CD4-positive, alpha-beta memory T cell (primary cell): Measurements from ENCODE around the gene CACNA1H. TPM values are rescaled to one million over a fixed set of nuclear protein-coding genes. Genes with fewer than 3 reads are reported as not detected.
A peak's percentile ranks its signal among the peaks of the same experiment; 100 is the strongest.
"Not testable (repeated sequence)": the region's sequence is repeated elsewhere in the genome, so short reads cannot be mapped to it uniquely, and the experiment has no call there.

ENCODE experiments used
- CTCF ChIA-PET: fragments of 350-600 bp; sonication (Branson Sonifier 250); formaldehyde crosslinking; loops from one replicate; lab custom pipeline; 2021; ENCODE audit warnings: inconsistent platforms; ENCODE audit not compliant: partially characterized antibody; lab: Charles Lee
- POLR2A ChIA-PET: fragments of 350-600 bp; sonication (Branson Sonifier 250); formaldehyde crosslinking; loops from one replicate; lab custom pipeline; 2021; ENCODE audit not compliant: partially characterized antibody; lab: Charles Lee
- DNase-seq, 5 donors: peaks; one replicate each; pipeline versions ENCODE4 v3.0.0 to v3.0.0-alpha.2; 2020 to 2022; ENCODE audit warnings: mixed read lengths in 1 of 5
- H3K27ac ChIP-seq: one replicate; pipeline ENCODE4 v1.7.0; 2013; ENCODE audit warnings: low read depth, low read length
- H3K27me3 ChIP-seq: 2 replicates; pipeline ENCODE4 v1.7.0; 2013; ENCODE audit warnings: mild to moderate bottlenecking, low read length, moderate library complexity; ENCODE audit not compliant: insufficient read depth
- H3K36me3 ChIP-seq: 2 replicates; pipeline ENCODE4 v1.7.0; 2013; ENCODE audit warnings: mild to moderate bottlenecking, low read length, moderate library complexity; ENCODE audit not compliant: insufficient read depth
- H3K4me1 ChIP-seq: 2 replicates; pipeline ENCODE4 v1.7.0; 2013; ENCODE audit warnings: mild to moderate bottlenecking, low read length, moderate library complexity; ENCODE audit not compliant: insufficient read depth
- H3K4me3 ChIP-seq, 2 donors: one replicate each; pipeline ENCODE4 v1.7.0; 2013; ENCODE audit warnings: low read length in 2 of 2, mild to moderate bottlenecking in 1 of 2
- H3K9me3 ChIP-seq, 2 donors: one replicate each; pipeline ENCODE4 v1.7.0; 2013; ENCODE audit warnings: low read length in 2 of 2, control low read depth in 1 of 2; ENCODE audit not compliant: control insufficient read depth in 1 of 2
- H3K27ac Mint-ChIP-seq, 7 donors: one replicate each; pipeline ENCODE4 v1.8.0; 2020 to 2021; ENCODE audit warnings: mixed read lengths in 7 of 7, mild to moderate bottlenecking in 6 of 7, inconsistent platforms in 3 of 7, moderate library complexity in 3 of 7
- H3K27me3 Mint-ChIP-seq, 2 donors: one replicate each; pipeline ENCODE4 v1.8.0; 2020 to 2021; ENCODE audit warnings: mixed read lengths in 2 of 2
- H3K36me3 Mint-ChIP-seq, 2 donors: one replicate each; pipeline ENCODE4 v1.8.0; 2020 to 2021; ENCODE audit warnings: mixed read lengths in 2 of 2, inconsistent platforms in 1 of 2, mild to moderate bottlenecking in 1 of 2
- H3K4me1 Mint-ChIP-seq, 4 donors: one replicate each; pipeline ENCODE4 v1.8.0; 2020 to 2021; ENCODE audit warnings: mixed read lengths in 4 of 4, mild to moderate bottlenecking in 1 of 4
- H3K4me3 Mint-ChIP-seq, 8 donors: one replicate each; pipeline ENCODE4 v1.8.0; 2020 to 2021; ENCODE audit warnings: mixed read lengths in 8 of 8, mild to moderate bottlenecking in 7 of 8, moderate library complexity in 6 of 8, inconsistent platforms in 3 of 8
- H3K9me3 Mint-ChIP-seq, 8 donors: one replicate each; pipeline ENCODE4 v1.8.0; 2020 to 2021; ENCODE audit warnings: mixed read lengths in 8 of 8, mild to moderate bottlenecking in 5 of 8, inconsistent platforms in 3 of 8, moderate library complexity in 1 of 8
- intact Hi-C: fragments of 100-400 bp; cut with micrococcal nuclease; formaldehyde crosslinking; loops from one replicate; pipeline ENCODE4 v1.15.1; 2023
- polyA plus RNA-seq, 2 donors: library from polyadenylated mRNA; unstranded; fragments of 300-500 nt; fragmentation: Illumina TruSeq; gene quantifications; one replicate each; pipeline ENCODE4 v1.2.3, GENCODE V29; 2021
- total RNA-seq, 2 experiments: library from RNA; stranded (reverse); gene quantifications; one replicate each; pipeline ENCODE4 v1.2.3, GENCODE V29; 2021

CACNA1H gene
- total and polyA plus RNA-seq, 4 experiments from 2014 or later, result 0.48 to 2.1 (median 1.5) TPM

DNA sequence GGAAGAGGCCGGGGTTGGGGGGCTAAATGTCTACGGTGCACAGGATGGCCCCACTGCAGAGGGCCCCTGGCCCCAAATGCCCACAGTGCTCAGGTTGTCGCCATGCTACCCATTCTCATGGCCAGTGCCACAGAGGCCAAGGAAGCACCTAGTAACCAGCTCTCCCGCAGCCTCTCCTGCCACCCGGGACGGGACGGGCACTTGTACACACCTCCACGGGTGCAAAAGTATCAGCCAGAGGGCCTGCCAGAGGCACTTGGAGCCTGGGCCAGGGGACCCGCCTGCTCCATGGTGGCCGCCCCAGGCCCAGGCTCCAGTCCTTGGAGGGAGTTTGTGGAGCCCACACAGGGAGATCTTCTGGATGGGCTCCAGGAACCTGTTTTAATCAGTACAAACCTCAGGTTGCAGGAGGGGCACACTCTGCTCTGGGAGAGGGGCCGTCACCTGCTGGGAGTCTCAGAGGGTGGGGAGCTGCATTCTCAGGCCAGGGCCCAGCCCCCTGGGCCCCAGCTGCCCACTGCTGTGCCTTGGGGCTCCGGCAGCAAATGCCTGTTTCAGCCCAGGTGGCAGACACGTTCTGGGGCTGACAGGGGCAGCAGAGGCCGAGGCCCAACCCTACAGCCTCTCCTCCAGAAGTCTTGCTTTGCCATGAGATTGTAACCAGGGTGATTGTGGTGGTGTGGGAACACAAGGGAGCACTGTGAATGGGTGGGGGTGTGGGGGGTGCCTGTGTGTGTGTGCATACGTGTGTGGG, 110.9 kb downstream of the CACNA1H start:
- H3K9me3 Mint-ChIP-seq, result no peaks in the 10 kb centered on the region

DNA sequence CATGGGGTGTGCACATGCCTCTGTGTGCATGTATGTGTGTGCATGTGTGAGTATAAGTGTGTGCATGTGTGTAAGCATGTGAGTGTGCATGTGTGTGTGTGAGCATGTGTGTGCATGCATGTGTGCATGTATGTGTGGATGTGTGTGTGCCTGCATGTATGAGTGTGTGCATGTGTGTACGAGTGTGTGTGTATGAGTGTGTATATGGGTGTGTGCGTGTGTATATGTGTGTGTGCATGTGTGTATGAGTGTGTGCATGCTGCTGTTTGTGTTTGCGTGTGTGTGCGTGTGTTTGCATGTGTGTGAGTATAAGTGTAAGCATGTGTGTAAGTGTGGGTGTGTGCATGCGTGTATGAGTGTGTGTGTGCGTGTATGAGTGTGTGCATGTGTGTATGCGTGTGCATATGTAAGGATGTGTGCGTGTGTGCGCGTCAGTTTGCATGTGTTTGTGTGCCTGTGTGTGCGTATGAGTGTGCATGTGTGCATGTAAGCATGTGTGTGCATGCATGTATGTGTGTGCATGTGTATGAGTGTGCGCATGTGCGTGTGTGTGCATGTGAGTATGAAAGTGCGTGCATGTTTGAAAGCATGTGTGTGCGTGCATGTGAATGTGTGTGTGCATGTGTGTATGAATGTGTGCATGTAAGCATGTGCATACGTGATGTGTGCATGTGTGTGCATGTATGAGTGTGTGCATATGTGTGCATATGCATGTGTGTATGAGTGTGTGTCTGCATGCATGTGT, 111.6 kb downstream of the CACNA1H start:
- POLR2A ChIA-PET, result no interaction called here
- H3K4me1 Mint-ChIP-seq, result peaks cover 0 to 5% (median 3%) of the 10 kb centered on the region in 4 donors
- Histone ChIP-seq H3K27ac (no peak overlapping the region), H3K27me3 (no peaks in the 10 kb centered on the region), H3K9me3 (no peaks in the 10 kb centered on the region), H3K4me3 (no peak overlapping the region), H3K36me3 (no peaks in the 10 kb centered on the region), H3K4me1 (peaks cover 2% of the 10 kb centered on the region)
- DNase-seq, result no peak
- CTCF ChIA-PET, result no interaction called here
- no peak overlapping the region for H3K4me3 Mint-ChIP-seq
- no peaks in the 10 kb centered on the region for H3K36me3 Mint-ChIP-seq
- intact Hi-C loops, result no loop called here
- H3K27ac Mint-ChIP-seq, result peak overlapping the region in 2 of 7 donors; percentile 12 to 60
- peaks cover 9 to 12% of the 10 kb centered on the region in 2 donors for H3K27me3 Mint-ChIP-seq
- no peaks in the 10 kb centered on the region for H3K9me3 Mint-ChIP-seq

More for the DNA sequence above, 110.9 kb downstream of the CACNA1H start:
- peak overlapping the region in 1 of 7 donors; percentile 60 for H3K27ac Mint-ChIP-seq
- H3K36me3 ChIP-seq, result no peaks in the 10 kb centered on the region
- H3K4me3 Mint-ChIP-seq, result no peak overlapping the region
- no peak overlapping the region for H3K27ac ChIP-seq
- H3K9me3 ChIP-seq, result no peaks in the 10 kb centered on the region
- H3K27me3 ChIP-seq, result no peaks in the 10 kb centered on the region
- peaks cover 3 to 10% (median 8%) of the 10 kb centered on the region in 4 donors for H3K4me1 Mint-ChIP-seq
- intact Hi-C loops, result no loop called here
- peaks cover 10% of the 10 kb centered on the region for H3K4me1 ChIP-seq
- no peaks in the 10 kb centered on the region for H3K36me3 Mint-ChIP-seq
- DNase-seq, result no peak
- peaks cover 14 to 17% of the 10 kb centered on the region in 2 donors for H3K27me3 Mint-ChIP-seq
- no peak overlapping the region for H3K4me3 ChIP-seq
- POLR2A ChIA-PET, result no interaction called here
- CTCF ChIA-PET, result no interaction called here

DNA sequence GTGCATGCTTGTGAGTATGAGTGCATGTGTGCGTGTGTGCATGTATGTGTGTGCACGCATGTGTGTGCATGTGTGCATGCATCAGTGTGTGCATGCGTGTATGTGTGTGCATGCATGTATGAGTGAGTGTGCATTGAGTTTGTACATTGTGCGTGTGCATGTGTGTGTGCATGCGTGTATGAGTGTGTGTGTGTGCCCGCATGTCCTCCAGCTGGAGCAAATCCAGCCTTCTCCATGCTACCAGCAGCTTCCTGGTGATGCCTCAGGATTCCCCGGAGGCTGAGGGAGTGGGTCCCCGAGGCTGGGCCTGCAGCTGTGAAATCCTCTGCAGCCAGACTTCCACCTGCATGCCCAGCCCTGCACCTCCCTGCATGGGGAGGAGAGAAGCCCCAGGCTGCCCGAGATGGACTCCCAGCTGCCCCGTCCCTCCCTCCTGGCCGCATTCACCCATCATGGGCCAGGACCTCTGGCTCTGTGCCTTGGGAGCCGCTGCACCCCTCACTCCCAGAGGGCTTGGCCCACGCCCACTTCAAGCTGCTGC, 112.3 kb downstream of the CACNA1H start:
- H3K27ac ChIP-seq, result no peak overlapping the region
- Mint-ChIP-seq H3K27me3 (peaks cover 9 to 12% of the 10 kb centered on the region in 2 donors), H3K9me3 (no peaks in the 10 kb centered on the region), H3K36me3 (no peaks in the 10 kb centered on the region), H3K27ac (no peak overlapping the region), H3K4me3 (no peak overlapping the region), H3K4me1 (peaks cover 0 to 5% (median 3%) of the 10 kb centered on the region in 4 donors)
- no peaks in the 10 kb centered on the region for H3K36me3 ChIP-seq
- DNase-seq, result no peak
- H3K4me1 ChIP-seq, result no peaks in the 10 kb centered on the region
- ChIA-PET CTCF (no interaction called here), POLR2A (no interaction called here)
- H3K4me3 ChIP-seq, result no peak overlapping the region
- no peaks in the 10 kb centered on the region for H3K27me3 ChIP-seq
- intact Hi-C loops, result no loop called here
- no peaks in the 10 kb centered on the region for H3K9me3 ChIP-seq

DNA sequence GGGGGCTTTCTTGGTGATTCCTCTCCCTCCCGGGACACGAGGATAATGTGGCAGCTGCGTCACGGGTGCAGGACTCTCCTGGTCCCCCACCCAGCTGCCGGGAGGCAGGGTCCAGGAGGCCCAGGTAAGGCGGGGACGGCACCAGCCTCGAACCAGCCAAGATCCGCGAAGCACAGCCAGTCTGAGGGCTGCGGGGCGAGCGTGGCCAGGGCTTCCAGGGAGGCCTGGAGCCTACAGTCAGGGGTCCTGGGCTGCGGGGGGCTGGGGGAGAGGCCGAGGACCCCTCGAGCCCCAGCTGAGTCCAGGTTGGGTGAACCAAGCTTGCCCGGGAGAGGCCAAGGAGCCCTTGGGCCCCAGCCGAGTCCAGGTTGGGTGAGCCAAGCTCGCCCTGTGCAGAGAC, 112.9 kb downstream of the CACNA1H start:
- Histone ChIP-seq H3K27ac (no peak overlapping the region), H3K36me3 (no peaks in the 10 kb centered on the region), H3K4me1 (no peaks in the 10 kb centered on the region), H3K9me3 (no peaks in the 10 kb centered on the region), H3K4me3 (no peak overlapping the region), H3K27me3 (no peaks in the 10 kb centered on the region)
- no peak overlapping the region for H3K27ac Mint-ChIP-seq
- peaks cover 0 to 5% (median 1%) of the 10 kb centered on the region in 4 donors for H3K4me1 Mint-ChIP-seq
- ChIA-PET CTCF (no interaction called here), POLR2A (no interaction called here)
- H3K4me3 Mint-ChIP-seq, result no peak overlapping the region
- DNase-seq, result no peak
- no peaks in the 10 kb centered on the region for H3K9me3 Mint-ChIP-seq
- intact Hi-C loops, result no loop called here
- peaks cover 9 to 10% of the 10 kb centered on the region in 2 donors for H3K27me3 Mint-ChIP-seq
- H3K36me3 Mint-ChIP-seq, result no peaks in the 10 kb centered on the region

DNA sequence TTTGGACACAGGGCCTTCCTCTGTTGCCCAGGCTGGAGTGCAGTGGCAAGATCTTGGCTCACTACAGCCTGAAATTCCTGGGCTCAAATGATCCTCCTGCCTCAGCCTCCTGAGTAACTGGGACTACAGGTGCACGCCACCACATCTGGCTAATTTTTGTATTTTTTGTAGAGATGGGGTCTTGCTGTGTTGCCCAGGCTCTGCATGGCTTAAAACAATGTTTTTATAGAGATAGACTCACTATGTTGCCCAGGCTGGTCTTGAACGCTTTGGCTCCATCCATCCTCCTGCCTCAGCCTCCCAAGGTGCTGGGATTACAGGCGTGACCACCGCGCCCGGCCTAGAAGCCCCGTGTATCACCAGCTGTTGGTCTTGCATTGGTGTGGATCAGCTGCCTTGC, 116.5 kb downstream of the CACNA1H start:
- H3K27me3 Mint-ChIP-seq, result peaks cover 6 to 13% of the 10 kb centered on the region in 2 donors
- H3K4me3 ChIP-seq, intact Hi-C loops, H3K27ac Mint-ChIP-seq, H3K9me3 Mint-ChIP-seq, H3K4me1 ChIP-seq, POLR2A ChIA-PET, H3K27ac ChIP-seq, H3K36me3 Mint-ChIP-seq, H3K36me3 ChIP-seq, H3K27me3 ChIP-seq, CTCF ChIA-PET, H3K4me1 Mint-ChIP-seq, DNase-seq, H3K9me3 ChIP-seq, H3K4me3 Mint-ChIP-seq: not testable (repeated sequence)

DNA sequence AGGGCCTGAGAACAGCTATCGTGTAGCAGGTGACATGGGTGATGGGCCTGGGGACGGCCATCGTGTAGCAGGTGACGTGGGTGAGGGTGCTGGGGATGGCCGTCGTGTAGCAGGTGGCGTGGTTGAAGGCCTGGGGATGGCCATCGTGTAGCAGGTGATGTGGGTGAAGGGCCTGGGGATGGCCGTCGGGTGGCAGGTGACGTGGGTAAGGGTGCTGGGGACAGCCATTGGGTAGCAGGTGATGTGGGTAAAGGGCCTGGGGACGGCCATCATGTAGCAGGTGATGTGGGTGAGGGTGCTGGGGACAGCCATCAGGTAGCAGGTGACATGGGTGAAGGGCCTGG, 118.4 kb downstream of the CACNA1H start:
- CTCF ChIA-PET, result no interaction called here
- Mint-ChIP-seq H3K36me3 (no peaks in the 10 kb centered on the region), H3K4me1 (peaks cover 0 to 5% (median 3%) of the 10 kb centered on the region in 4 donors), H3K27me3 (peaks cover 11 to 18% of the 10 kb centered on the region in 2 donors), H3K27ac (peak overlapping the region in 1 of 7 donors; percentile 66), H3K4me3 (no peak overlapping the region), H3K9me3 (no peaks in the 10 kb centered on the region)
- Histone ChIP-seq H3K4me1 (no peaks in the 10 kb centered on the region), H3K36me3 (no peaks in the 10 kb centered on the region), H3K27ac (no peak overlapping the region), H3K27me3 (no peaks in the 10 kb centered on the region), H3K4me3 (no peak overlapping the region), H3K9me3 (no peaks in the 10 kb centered on the region)
- no peak for DNase-seq
- POLR2A ChIA-PET, result no interaction called here
- intact Hi-C loops, result no loop called here
